ENCODE measurements around the gene ALPI.

The ALPI gene

DNA sequence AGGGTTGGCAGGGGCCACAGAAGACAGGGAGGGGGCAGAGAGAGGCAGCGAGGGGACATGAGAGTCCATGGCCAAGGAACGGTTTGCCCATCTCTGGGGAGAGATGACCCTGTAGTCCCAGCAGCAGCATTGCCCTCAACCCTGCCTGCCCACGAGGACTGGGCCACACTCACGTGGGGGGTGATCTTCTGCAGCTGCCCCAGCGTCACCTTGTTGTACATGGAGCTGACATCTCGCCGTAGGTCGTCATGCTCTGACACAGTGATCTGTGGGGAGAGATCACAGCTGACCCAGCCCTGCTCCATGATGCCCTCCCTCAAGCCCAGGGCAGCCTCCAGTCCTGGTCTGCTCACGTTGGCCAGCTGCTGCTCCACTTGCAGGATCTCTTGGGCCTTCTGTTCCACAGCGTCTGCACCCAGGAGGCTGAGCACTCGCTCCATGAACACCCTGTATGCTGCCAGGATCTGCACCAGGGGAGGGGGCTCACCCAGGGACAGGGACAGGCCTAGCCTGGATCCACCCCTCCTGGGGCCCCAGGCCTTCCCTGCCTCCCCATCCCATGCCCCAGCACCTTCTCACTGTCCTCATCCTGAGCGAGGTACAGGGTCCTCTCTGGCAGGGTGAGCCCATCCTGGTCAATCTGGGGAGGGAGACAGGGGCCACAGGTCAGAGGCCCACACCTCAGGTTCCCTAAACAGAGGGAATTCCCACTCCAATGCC is 28.8 kb downstream of the ALPI start:
- no peak for DNase-seq (ENCODE audit: low spot score)
- TF ChIP-seq, protein P1, sequence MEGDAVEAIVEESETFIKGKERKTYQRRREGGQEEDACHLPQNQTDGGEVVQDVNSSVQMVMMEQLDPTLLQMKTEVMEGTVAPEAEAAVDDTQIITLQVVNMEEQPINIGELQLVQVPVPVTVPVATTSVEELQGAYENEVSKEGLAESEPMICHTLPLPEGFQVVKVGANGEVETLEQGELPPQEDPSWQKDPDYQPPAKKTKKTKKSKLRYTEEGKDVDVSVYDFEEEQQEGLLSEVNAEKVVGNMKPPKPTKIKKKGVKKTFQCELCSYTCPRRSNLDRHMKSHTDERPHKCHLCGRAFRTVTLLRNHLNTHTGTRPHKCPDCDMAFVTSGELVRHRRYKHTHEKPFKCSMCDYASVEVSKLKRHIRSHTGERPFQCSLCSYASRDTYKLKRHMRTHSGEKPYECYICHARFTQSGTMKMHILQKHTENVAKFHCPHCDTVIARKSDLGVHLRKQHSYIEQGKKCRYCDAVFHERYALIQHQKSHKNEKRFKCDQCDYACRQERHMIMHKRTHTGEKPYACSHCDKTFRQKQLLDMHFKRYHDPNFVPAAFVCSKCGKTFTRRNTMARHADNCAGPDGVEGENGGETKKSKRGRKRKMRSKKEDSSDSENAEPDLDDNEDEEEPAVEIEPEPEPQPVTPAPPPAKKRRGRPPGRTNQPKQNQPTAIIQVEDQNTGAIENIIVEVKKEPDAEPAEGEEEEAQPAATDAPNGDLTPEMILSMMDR (IDR thresholded peaks at IDR 0.05; ENCODE audit: extremely low read depth, missing control alignments): no peak

DNA sequence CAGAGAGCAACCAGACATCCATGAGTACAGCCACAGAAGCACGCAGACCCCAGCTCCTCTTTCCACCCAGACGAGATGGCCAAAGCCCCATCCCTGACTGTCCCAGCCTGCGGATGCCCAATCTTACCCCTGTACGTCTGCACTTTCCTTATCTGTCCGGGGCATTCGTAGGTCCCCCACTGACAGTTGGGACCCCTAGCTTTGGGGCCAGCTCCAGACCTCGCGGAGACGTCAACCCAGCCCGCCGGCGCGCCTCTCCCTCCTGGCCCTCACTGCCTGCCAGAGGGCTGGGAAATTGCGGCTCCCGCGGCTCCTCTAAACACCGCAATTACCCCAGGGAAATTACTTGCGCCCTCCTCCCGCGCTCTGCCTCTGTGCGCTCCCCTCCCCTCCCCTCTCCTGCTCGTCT is 29.4 kb downstream of the ALPI start:
- TF ChIP-seq, protein P1 (IDR thresholded peaks at IDR 0.05; ENCODE audit: extremely low read depth, missing control alignments): no peak
- no peak for DNase-seq (ENCODE audit: low spot score)

DNA sequence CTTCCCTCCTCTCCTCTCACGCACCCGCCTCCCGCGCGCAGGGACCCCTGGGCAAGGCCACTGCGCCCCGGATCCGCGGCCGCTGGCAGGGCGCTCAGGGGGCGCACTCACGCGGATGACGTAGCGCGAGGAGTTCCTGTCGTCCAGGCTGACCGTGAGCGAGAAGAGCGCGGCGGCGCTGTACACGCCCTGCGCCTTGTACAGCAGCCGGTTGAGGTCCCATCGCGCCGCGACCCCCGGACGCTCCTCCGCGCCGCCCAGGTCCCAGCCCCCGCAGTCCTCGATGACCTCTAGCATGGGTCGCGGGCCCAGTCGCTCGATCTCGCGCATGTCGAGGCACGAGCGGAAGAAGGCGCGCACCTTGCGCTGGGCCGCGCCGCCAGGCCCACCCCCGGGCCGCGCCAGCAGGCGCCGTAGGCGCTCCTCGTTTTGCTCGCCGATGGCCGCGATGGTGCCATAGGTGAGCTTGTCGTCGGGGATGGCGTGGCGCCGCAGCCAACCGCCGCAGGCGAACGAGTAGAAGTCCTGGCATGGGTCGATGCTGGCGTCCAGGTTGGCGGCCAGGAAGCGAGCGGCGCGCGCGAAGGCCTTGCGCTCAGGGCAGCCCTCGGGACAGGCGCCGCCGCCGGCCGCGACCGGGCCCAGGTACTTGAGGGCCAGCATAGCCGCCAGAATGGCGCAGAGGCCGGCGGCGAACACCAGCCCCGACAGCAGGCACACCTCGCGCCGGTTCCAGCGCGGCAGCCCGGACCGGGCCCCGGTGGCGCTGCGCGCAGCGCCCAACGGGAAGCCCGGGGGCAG is 30.0 kb downstream of the ALPI start:
- TF ChIP-seq, protein P1 (IDR thresholded peaks at IDR 0.05; ENCODE audit: extremely low read depth, missing control alignments): no peak
- no peak for DNase-seq (ENCODE audit: low spot score)

DNA sequence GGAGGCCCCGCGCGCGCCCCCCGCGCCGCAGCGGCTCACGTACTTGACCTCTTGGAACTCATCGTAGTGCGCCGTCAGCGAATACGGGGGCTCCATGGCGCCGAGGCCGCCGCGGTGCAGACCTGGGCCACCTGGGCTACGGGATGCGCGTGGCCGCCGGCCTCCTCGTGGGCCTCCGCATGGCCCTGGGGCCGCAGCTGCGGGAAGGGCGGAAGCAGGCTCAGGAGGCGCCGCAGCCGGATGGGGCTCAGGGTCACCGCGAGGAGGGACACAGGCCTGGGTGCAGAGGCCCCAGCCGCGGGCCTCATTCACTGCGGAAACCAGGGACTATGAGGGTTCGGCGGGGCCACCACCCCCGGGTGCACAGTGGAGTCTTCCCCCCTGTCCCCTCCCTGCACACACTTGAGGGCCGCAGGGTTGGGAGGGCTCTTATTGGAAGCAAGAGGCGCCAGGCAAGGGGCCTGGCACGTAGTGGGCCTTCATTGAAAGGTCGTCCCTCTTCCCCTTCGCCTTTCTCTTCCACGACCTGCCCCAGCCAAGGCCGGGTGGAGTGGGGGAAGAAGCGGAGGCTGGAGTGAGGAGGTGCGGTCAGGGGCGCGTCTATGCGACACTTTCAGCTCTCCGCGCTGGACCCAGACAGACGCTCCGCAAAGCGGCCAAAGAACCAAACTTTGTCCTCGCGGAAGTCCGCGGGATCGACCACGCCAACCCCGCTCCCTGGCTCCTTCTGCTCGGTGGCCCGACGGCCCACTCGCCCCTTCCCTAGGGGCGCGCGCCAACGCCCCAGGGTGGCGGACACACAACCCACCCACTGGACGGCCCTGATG is 30.8 kb downstream of the ALPI start:
- DNase-seq (ENCODE audit: low spot score): no peak
- TF ChIP-seq, protein P1 (IDR thresholded peaks at IDR 0.05; ENCODE audit: extremely low read depth, missing control alignments): no peak

DNA sequence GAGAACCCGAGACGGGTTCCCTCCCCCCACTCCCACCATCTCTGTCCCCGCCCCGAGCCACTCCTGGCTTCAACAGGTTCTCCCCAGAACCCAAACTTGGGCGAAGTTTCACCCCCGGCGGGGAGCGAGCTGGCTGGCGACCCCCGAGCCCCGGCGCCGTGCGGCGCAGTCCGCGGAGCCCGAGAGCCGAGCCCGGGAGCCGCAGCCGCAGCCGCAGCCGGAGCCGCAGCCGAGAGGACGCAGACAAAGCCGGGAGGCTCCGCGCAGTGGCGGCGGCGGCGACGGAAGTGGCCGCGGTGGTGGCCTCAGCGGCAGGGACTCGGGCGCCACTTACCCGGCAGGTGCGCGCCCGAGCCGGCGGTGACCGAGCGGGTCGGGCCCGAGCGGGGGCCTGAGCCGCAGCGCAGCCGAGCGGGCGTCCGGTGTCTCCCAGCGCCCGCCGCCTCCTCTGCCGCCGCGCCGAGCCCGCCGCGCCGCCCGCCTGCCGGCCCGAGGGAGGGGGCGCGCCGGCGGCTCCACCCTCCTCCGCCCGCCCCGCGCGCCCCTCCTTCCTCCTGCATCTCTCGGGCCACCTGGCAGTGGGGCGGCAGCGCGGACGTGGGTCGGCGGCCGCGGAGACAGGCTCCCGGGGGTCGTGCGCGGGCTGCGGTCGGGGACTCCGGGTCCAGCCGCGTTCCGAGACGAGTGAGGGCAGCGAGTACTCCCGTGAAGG is 31.6 kb downstream of the ALPI start, which contains the start of gene ECEL1:
ECEL1 (minus strand) TSS at position 450 of the 712 bp plus-strand sequence. CDS start 1,181 bp downstream, outside the sequence.
- no peak for DNase-seq (ENCODE audit: low spot score)
- TF ChIP-seq, protein P1 (IDR thresholded peaks at IDR 0.05; ENCODE audit: extremely low read depth, missing control alignments): no peak

DNA sequence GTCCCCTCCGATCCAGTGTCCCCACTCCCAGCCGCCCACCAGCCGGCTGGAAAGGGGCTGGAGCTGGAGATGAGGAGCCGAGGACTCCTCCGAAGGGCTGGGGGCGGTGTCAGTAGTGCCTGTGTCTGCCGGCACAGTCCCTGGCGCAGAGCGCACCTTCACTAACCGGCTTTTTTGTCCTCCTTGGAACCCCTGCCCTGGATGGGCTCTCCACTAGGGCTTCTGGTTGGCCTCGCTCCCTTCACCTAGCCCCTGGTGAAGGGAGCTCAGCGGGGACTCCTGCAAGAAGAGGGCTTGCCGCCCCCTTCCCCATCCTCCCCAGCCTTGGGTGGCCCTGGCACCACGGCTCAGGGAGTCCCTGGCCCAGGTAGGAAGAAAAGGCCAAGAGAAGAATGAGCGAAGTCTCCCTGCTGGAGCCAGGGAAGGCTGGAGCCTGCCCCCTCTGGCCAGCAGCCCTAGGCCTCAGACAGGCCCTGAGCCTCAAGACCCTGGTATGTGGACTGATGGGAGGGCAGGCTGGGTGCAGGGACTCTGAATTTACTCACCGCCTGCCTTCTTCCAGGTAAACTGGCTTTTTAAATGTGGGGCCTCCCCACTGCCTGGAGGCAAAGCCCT is 32.3 kb downstream of the ALPI start:
- DNase-seq (ENCODE audit: low spot score): no peak
- TF ChIP-seq, protein P1 (IDR thresholded peaks at IDR 0.05; ENCODE audit: extremely low read depth, missing control alignments): no peak
